Kidney tubule cell (primary cell): ENCODE data around the gene SNRPA.

ENCODE experiments used
- DNase-seq: peaks from one replicate; pipeline ENCODE4 v3.0.0-alpha.2; 2018; ENCODE audit warnings: low spot score

The SNRPA gene

GRCh38 chr19:40750874-40751537 is at the start of gene SNRPA:
Gene SNRPA (plus strand): TSS chr19:40751203. CDS start chr19:40751409, 206 bp downstream.
- peak; percentile 98 for DNase-seq

- no peak for DNase-seq
These were observed 49.2 kb upstream of the SNRPA start for GRCh38 chr19:40701758-40702157.

GRCh38 chr19:40702337-40703012 is 48.5 kb upstream of the SNRPA start:
- DNase-seq: no peak

- no peak for DNase-seq
These were observed 47.8 kb upstream of the SNRPA start for GRCh38 chr19:40703029-40703755.

- DNase-seq: no peak
These were observed 46.3 kb upstream of the SNRPA start for GRCh38 chr19:40704491-40705361.

GRCh38 chr19:40705362-40705651 is 45.7 kb upstream of the SNRPA start:
- DNase-seq: no peak

- DNase-seq: no peak
These were observed 44.9 kb upstream of the SNRPA start for GRCh38 chr19:40705950-40706619.

GRCh38 chr19:40707615-40708014 is 43.4 kb upstream of the SNRPA start:
- DNase-seq: no peak

GRCh38 chr19:40709817-40710216 is 41.2 kb upstream of the SNRPA start:
- DNase-seq: no peak

GRCh38 chr19:40713939-40714338 is 37.1 kb upstream of the SNRPA start:
- DNase-seq: no peak

- peak; percentile 93 for DNase-seq
These were observed 36.3 kb upstream of the SNRPA start for GRCh38 chr19:40714441-40715299.

GRCh38 chr19:40716031-40716481 is 34.9 kb upstream of the SNRPA start:
- DNase-seq: peak; percentile 98

GRCh38 chr19:40716482-40717324 is 34.3 kb upstream of the SNRPA start, which contains the start of the genes COQ8B and ITPKC:
Gene COQ8B (minus strand): TSS chr19:40716886. CDS start chr19:40714632, 2,254 bp downstream.
Gene ITPKC (plus strand): TSS chr19:40717112. CDS start chr19:40717136, 24 bp downstream.
- DNase-seq: peak; percentile 100

- no peak for DNase-seq
These were observed 33.6 kb upstream of the SNRPA start for GRCh38 chr19:40717325-40717879.

- peak; percentile 44 for DNase-seq
These were observed 32.9 kb upstream of the SNRPA start for GRCh38 chr19:40717880-40718773.

GRCh38 chr19:40718774-40719391 is 32.1 kb upstream of the SNRPA start:
- DNase-seq: peak; percentile 78

GRCh38 chr19:40719414-40719894 is 31.5 kb upstream of the SNRPA start:
- DNase-seq: peak; percentile 48

- no peak for DNase-seq
These were observed 29.9 kb upstream of the SNRPA start for GRCh38 chr19:40721140-40721486.
